Cortex of kidney (tissue), 1 donor: ENCODE data around the gene GBA2.

Experiments used
- DNase-seq: peaks from one replicate; lab custom pipeline; 2025; lab: John Stamatoyannopoulos, UW

The GBA2 gene

DNA sequence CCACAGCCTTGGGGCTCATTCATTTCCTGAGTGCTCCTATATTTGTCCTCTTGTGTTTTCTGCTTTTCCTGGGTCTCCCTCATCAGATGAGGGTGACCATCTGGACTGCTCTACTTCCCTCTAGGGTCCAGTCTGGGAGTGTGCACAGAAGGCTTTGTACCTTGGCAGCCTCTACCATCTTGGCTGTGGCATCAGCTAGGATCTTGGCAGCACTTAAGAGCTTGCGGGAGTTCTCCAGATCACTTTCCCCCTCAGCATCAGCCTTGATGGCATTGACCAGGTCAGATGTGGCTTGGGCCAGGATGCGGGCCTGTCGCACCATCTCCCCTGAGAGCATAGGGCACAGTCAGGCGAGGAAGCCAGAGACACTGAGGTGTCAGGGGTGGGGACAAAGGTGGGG, 32.8 kb downstream of the GBA2 start:
- DNase-seq = no peak

GRCh38 chr9:35714579-35715252, 34.3 kb downstream of the GBA2 start:
- DNase-seq = no peak

DNA sequence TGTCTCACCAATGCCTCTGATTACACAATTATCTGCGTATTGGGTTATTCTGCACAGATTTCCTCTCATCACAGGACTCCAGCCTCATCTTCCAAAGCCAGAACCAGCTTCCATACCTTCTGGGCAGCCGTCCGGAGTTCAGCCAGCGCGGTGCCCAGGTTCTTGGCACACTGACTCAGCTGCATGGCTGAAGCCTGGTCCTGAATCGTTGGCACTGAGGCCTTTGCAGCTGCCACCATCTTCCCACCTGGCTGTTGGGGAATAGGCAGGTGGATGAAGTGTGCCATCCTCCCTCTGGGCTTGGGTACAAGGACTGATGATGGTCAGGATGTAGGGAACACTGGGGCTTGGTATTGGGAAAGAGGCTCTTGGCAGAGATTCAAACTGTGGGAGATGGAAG, 34.9 kb downstream of the GBA2 start:
- DNase-seq = no peak

DNA sequence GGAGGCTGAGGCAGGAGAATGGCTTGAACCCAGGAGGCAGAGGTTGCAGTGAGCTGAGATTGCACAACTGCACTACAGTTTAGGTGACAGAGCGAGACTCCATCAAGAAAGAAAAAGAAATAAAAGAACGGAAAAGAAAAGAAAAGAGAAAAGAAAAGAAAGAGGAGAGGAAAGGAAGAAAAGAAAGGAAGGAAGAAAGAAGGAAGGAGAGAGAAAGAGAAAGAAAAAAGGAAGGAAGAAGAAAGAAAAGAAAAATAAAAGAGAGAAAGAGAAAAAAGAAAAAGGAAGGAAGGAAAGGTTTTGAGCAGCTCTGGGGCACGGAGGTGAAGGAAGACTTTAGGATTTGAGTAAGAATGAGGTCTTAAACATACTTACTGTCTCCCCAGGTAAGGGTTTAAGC, 35.5 kb downstream of the GBA2 start:
- DNase-seq = no peak

- DNase-seq = no peak
Observed at GRCh38 chr9:35712762-35713400, 36.1 kb downstream of the GBA2 start.

DNA sequence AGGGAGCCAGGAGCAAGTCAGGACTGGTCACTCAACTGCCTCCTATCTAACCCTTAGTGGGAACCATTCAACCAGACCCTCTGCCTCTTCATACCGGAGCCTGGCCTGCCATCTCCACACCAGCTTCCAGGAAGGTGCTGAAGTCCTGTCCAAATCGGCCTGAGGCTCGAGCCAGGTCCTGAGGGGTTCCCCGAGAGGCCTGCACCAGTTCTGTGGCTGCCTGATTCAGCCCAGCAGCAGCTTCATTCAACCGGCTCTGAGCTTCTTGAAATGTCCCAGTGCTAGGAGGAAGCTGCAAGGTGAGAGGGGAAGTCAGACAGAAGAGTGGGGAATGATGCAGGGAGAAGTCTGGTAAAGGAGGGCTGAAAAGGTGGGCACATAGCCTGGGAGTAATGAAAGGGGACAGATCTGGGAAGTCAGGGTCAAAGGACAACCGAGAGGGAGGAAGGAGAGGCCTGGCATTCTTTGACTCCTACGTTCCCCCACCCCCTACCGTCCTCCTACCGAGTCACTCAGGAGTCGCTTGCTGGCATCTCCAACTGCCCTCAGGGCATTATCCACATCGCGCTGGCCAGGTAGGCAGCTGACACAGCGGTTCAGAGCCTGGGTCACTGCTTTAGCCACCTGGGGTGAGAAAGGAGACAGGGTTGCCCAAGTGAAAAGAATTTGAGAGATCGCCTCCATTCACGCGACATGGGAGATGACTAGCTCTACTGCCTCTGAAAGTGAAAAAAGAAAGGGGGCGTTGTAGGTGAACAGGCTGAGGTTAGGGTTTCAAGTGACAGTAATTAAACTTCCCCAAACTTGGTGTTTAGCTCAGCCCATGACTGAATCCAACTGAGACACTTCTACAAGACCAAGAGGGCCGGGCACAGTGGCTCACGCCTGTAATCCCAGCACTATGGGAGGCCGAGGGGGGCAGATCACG, 37.3 kb downstream of the GBA2 start:
- no peak for DNase-seq

- DNase-seq = no peak
Observed at GRCh38 chr9:35710818-35711500, 38.1 kb downstream of the GBA2 start.

DNA sequence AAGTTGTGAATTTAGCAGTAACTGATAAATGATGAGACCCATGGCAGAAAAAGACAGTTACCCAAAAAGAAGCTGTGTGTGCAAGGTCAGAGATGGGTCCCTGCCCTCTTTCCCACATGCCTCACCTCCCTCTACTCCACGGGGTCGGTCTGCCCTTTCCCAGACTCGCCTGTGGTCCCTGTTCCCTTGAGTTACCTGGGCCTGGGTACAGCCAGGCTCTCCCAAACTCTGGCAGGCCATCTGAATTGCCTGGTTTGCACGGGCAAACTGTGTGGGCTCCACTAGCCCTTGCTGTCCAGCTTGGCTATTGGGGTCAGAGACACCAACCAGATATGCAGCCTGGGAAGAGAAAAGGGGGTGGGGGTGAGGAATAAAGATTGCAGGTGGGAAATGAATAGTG, 40.9 kb downstream of the GBA2 start:
- DNase-seq = no peak

- DNase-seq = no peak
Observed at GRCh38 chr9:35706951-35707350, 42.1 kb downstream of the GBA2 start.

GRCh38 chr9:35705836-35706430, 43.1 kb downstream of the GBA2 start:
- DNase-seq = no peak

GRCh38 chr9:35705372-35705771, 43.7 kb downstream of the GBA2 start:
- DNase-seq = no peak

GRCh38 chr9:35703906-35704672, 44.9 kb downstream of the GBA2 start:
- DNase-seq = no peak

DNA sequence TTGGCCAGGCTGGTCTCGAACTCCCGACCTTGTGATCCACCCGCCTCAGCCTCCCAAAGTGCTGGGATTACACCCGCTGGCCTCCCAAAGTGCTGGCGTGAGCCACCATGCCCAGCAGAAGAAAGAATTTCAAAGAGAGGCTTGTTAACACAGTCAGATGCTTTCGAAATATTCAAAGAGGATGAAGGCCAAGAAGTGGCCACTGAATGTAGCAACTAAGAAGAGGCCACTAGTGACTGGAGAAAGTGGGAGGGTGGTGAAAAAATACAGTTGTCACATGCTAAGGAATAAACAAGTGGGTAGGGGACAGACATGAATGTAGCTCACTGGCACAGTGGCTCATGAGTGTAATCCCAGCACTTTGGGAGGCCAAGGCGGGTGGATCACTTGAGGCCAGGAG, 46.3 kb downstream of the GBA2 start:
- DNase-seq = no peak

DNA sequence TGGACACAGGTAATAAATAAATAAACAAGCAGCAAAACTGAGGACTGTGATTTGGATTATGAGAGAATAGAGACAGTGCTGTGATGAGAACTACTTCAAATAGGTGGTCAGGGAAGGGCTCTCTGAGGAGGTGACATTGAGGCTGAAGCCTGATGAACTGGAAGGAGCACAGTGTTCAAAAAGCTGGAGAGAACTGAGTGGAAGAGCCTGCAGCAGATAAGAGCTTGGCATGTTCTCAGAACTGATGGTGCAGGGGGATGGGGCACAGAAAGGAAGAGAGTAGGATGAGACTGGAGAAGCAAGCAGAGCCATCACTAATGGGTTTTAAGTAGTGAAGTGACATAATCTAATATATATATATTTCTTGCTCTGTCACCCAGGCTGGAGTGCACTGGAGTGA, 48.1 kb downstream of the GBA2 start:
- no peak for DNase-seq

DNA sequence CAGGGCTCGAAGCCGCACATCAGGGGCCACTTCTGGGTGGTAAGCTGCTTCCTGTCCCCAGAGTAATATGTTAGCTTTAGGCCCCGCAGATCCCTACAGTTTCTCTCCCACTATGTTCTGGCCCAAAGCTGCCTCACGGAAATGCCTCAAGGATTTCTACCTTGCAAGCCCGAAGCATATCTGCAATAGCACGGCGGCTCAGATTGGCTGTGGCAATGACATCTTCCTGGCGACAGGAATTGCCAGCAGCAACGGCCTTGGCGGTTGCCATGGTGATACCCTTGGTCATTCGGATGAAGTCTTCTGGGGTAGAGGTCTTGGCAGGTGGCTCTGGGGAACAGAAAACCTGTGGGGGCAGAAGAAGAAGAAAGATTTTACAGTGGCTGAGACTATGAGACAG, 49.0 kb downstream of the GBA2 start:
- no peak for DNase-seq

DNA sequence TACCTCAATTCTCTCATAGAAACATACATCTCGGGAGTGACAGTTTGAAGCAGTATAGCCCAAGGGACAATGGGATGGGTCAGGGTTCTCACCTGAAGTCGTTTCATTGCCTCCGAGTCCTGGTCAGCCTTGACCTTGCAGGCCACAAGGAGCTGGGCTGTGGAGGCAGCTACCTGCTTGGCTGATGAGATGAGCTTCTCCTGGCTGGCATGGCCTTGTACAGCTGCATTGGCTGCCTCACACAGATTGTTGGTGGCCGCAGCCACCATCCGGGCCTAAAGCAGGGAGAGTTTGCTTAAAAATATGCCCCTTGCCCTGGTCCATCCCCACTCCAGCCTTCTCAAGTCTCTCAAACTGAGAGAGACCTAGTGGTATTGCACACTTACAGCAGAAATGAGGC, 50.8 kb downstream of the GBA2 start:
- DNase-seq = no peak

DNA sequence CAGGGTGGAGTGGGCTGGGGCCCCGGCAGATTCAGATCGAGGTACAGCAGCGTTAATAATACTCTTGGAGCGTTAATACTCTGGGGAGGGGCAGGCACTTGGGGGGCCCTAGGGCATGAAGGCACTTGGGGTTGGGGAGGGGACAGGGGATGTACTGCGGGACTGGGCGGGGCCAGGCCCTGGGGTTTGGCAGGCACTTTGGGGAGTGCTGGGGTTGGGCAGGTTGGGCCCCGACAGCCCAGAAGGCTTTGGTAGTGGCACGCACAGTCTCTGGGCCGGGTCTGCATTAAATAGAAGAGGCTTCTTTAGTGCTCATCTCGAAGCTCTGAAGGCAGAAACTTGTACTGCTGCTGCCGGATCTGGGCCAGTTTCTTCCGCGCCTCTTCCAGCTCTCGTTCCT, 51.5 kb downstream of the GBA2 start:
- no peak for DNase-seq

- no peak for DNase-seq
Observed at GRCh38 chr9:35696520-35697215, 52.4 kb downstream of the GBA2 start.

DNA sequence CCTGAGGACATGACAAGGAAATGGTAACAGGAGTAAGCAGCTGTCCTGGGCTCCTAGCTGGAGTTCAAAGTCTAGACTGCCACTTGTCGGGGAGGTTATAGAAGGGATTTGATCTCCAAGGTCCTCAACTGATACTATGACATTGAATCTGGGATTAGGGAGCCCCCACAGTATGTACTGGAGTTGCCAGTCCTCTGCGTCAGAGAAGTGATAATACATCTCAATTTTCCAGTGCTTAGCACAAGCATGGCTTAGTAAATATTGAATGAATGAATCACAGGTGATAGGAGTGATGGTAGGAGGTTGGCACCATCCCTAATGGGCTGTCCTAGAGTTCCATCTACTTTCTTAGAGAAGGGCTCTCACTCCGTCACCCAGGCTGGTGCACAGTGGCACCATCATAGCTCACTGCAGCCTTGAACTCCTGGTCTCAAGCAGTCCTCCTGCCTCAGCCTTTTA, 53.1 kb downstream of the GBA2 start:
- no peak for DNase-seq

DNA sequence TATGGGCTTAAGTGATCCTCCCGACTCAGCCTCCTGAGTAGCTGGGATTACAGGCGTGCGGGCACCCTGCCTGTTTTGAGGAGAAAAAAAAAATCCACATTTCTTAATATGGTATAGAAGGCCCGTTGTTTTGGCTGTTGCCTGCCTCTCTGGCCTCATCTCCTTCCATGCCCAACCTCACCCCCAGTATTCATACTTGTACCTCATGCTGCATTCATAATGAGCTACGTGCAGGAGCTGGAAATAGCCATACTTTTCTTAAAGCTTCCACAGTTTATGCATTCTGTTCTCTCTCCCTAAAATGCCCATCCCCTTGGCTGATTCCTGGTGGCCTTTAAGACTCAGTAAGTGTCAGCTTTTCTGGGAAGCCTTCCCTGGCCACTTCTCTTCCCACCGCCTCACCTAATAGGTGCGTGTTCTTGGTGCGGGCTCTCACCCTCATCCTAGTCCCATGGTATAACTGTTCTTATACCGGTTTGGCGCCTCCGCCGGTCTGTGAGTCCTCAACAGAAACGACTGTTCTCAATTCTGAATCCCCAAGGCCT, 57.2 kb downstream of the GBA2 start:
- no peak for DNase-seq
